ENCODE measurements around the gene OR56A3. TPM values are rescaled to one million over a fixed set of nuclear protein-coding genes. Genes with fewer than 3 reads are reported as not detected.

The OR56A3 gene
- total RNA-seq, 2 donors from 2014 or later: not detected

- Histone ChIP-seq H3K4me3 (no peak overlapping the region), H3K27me3 (no peaks in the 10 kb centered on the region), H3K36me3 (no peaks in the 10 kb centered on the region), H3K9ac (ENCODE audit: low read depth in 2 of 2, low read length in 2 of 2) (no peak overlapping the region), H3K9me3 (no peaks in the 10 kb centered on the region), H3K4me1 (no peaks in the 10 kb centered on the region), H3K27ac (no peak overlapping the region)
- DNase-seq: no peak
- intact Hi-C loops (cut with DNase I): no loop called here
- TF ChIP-seq, protein P1, sequence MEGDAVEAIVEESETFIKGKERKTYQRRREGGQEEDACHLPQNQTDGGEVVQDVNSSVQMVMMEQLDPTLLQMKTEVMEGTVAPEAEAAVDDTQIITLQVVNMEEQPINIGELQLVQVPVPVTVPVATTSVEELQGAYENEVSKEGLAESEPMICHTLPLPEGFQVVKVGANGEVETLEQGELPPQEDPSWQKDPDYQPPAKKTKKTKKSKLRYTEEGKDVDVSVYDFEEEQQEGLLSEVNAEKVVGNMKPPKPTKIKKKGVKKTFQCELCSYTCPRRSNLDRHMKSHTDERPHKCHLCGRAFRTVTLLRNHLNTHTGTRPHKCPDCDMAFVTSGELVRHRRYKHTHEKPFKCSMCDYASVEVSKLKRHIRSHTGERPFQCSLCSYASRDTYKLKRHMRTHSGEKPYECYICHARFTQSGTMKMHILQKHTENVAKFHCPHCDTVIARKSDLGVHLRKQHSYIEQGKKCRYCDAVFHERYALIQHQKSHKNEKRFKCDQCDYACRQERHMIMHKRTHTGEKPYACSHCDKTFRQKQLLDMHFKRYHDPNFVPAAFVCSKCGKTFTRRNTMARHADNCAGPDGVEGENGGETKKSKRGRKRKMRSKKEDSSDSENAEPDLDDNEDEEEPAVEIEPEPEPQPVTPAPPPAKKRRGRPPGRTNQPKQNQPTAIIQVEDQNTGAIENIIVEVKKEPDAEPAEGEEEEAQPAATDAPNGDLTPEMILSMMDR (IDR thresholded peaks at IDR 0.05): no peak
Measured at GRCh38 chr11:5930614-5931013, 11.4 kb upstream of the OR56A3 start.

DNA sequence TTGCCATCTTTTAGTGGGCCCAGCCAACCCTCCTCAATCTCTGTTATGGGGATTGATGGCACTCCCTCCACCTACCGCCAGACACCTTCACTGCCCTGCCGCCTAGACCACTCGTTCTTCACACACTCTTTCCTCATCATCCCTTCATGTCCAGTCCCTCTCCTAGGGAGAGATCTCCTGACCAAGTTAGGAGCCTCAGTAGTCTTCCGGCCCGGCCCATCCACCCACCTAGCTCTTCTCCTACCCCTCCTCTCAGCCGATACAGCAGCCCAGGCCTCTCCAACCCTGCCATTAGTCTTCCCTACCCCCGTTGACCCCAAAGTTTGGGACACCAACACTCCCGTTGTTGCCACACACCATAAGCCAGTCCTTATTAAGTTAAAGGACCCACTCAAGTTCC lies 11.0 kb upstream of the OR56A3 start:
- intact Hi-C loops (cut with DNase I): no loop called here
- Histone ChIP-seq H3K27me3 (no peaks in the 10 kb centered on the region), H3K4me3 (no peak overlapping the region), H3K4me1 (no peaks in the 10 kb centered on the region), H3K9me3 (no peaks in the 10 kb centered on the region), H3K9ac (ENCODE audit: low read depth in 2 of 2, low read length in 2 of 2) (no peak overlapping the region), H3K27ac (no peak overlapping the region), H3K36me3 (no peaks in the 10 kb centered on the region)
- DNase-seq: no peak
- TF ChIP-seq, protein P1 (IDR thresholded peaks at IDR 0.05): no peak

DNA sequence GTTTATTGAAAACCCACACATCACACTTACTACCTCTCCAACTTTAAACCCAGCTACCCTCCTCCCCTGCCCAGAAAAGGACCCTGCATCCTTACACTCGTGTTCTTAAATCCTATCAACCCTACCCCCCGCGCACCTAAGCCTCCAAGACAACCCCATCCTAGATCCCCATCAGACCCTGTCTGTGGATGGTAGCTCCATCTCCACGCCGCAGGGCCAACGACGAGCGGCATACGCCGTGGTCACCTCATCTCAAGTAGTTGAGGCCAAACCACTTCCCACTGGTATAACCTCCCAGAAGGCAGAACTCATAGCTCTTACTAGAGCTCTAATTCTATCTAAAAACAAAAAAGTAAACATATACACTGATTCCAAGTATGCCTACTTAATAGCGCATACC lies 9.4 kb upstream of the OR56A3 start:
- Histone ChIP-seq H3K9me3 (no peaks in the 10 kb centered on the region), H3K36me3 (no peaks in the 10 kb centered on the region), H3K27ac (no peak overlapping the region), H3K4me1 (no peaks in the 10 kb centered on the region), H3K4me3 (no peak overlapping the region), H3K9ac (ENCODE audit: low read depth in 2 of 2, low read length in 2 of 2) (no peak overlapping the region), H3K27me3 (no peaks in the 10 kb centered on the region)
- intact Hi-C loops (cut with DNase I): no loop called here
- TF ChIP-seq, protein P1 (IDR thresholded peaks at IDR 0.05): no peak
- no peak for DNase-seq

- H3K4me3 ChIP-seq: no peak overlapping the region
- H3K36me3 ChIP-seq: no peaks in the 10 kb centered on the region
- no peaks in the 10 kb centered on the region for H3K27me3 ChIP-seq
- no peak overlapping the region for H3K9ac ChIP-seq (ENCODE audit: low read depth in 2 of 2, low read length in 2 of 2)
- no peak for DNase-seq
- no peaks in the 10 kb centered on the region for H3K4me1 ChIP-seq
- H3K9me3 ChIP-seq: no peaks in the 10 kb centered on the region
- intact Hi-C loops (cut with DNase I): no loop called here
- TF ChIP-seq, protein P1 (IDR thresholded peaks at IDR 0.05): no peak
- H3K27ac ChIP-seq: no peak overlapping the region
Measured at GRCh38 chr11:5933116-5933515, 8.9 kb upstream of the OR56A3 start.

- Histone ChIP-seq H3K9ac (ENCODE audit: low read depth in 2 of 2, low read length in 2 of 2) (no peak overlapping the region), H3K27ac (no peak overlapping the region), H3K27me3 (no peaks in the 10 kb centered on the region), H3K9me3 (no peaks in the 10 kb centered on the region), H3K4me1 (no peaks in the 10 kb centered on the region), H3K36me3 (no peaks in the 10 kb centered on the region), H3K4me3 (no peak overlapping the region)
- DNase-seq: no peak
- TF ChIP-seq, protein P1 (IDR thresholded peaks at IDR 0.05): no peak
- intact Hi-C loops (cut with DNase I): no loop called here
Measured at GRCh38 chr11:5937868-5938602, 4.0 kb upstream of the OR56A3 start.
